NCI-H345 treated with DMSO at 0.1 percent for 48 hours (cell line): Measurements from ENCODE around the gene COQ3.

Source experiments
- DNase-seq: peaks from one replicate; lab custom pipeline; 2025; ENCODE audit not compliant: unreplicated experiment; lab: John Stamatoyannopoulos, UW

Gene COQ3

GRCh38 chr6:99334526-99335127, 59.4 kb downstream of the COQ3 start:
- no peak for DNase-seq

GRCh38 chr6:99333068-99333467, 60.9 kb downstream of the COQ3 start:
- no peak for DNase-seq

- DNase-seq: no peak
These were observed 62.5 kb downstream of the COQ3 start for GRCh38 chr6:99331531-99331930.

- no peak for DNase-seq
These were observed 63.8 kb downstream of the COQ3 start for GRCh38 chr6:99330159-99330558.

- no peak for DNase-seq
These were observed 69.0 kb downstream of the COQ3 start for GRCh38 chr6:99324996-99325395.
